NB4 (cell line): ENCODE results near the gene GRIK1.

ENCODE experiments used
- CTCF ChIP-seq: IDR thresholded peaks from one replicate; pipeline ENCODE4 v1.5.1; 2012; ENCODE audit warnings: low read depth, low read length
- POLR2A ChIP-seq: IDR thresholded peaks from 2 replicates; pipeline ENCODE4 v1.6.1; 2011; ENCODE audit warnings: mild to moderate bottlenecking; ENCODE audit not compliant: insufficient read length; ENCODE audit errors: extremely low read depth

GRCh38 chr21:29521872-29522271 lies 417.9 kb downstream of the GRIK1 start:
- TF ChIP-seq CTCF (no peak), POLR2A (no peak)
